ENCODE data around the gene GLI1.
"Not testable (repeated sequence)": the region's sequence is repeated elsewhere in the genome, so short reads cannot be mapped to it uniquely, and the experiment has no call there.

DNA sequence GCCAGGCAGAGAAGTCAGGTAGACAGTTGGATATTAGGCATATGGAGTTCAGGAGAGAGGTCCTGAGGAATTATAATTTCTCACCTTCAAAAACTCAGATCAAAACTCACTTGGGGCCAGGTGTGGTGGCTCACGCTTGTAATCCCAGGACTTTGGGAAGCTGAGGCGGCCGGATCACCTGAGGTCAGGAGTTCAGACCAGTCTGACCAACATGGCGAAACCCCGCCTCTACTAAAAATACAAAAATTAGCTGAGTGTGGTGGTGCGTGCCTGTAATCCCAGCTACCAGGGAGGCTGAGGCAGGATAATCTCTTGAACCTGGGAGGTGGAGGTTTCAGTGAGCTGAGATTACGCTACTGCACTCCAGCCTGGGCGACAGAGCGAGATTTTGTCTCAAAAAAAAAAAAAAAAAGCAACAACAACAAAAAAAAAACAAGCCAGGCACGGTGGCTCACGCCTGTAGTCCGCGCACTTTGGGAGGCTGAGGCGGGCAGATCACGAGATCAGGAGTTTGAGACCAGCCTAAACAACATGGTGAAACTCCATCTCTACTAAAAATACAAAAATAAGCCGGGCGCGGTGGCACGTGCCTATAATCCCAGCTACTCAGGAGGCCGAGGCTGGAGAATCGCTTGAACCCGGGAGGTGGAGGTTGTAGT is 42.9 kb downstream of the GLI1 start:
- TF ChIP-seq EP300 (IDR thresholded peaks at IDR 0.05); HMGXB4 (CRISPR knock-in tag; IDR thresholded peaks at IDR 0.05; ENCODE audit: borderline replicate concordance); POLR2A (IDR thresholded peaks at IDR 0.05; ENCODE audit: low read length); FOSL2 (IDR thresholded peaks at IDR 0.05); FOSL2 (CRISPR knock-in tag; IDR thresholded peaks at IDR 0.05): not testable (repeated sequence)
- TF ChIP-seq, protein P1, sequence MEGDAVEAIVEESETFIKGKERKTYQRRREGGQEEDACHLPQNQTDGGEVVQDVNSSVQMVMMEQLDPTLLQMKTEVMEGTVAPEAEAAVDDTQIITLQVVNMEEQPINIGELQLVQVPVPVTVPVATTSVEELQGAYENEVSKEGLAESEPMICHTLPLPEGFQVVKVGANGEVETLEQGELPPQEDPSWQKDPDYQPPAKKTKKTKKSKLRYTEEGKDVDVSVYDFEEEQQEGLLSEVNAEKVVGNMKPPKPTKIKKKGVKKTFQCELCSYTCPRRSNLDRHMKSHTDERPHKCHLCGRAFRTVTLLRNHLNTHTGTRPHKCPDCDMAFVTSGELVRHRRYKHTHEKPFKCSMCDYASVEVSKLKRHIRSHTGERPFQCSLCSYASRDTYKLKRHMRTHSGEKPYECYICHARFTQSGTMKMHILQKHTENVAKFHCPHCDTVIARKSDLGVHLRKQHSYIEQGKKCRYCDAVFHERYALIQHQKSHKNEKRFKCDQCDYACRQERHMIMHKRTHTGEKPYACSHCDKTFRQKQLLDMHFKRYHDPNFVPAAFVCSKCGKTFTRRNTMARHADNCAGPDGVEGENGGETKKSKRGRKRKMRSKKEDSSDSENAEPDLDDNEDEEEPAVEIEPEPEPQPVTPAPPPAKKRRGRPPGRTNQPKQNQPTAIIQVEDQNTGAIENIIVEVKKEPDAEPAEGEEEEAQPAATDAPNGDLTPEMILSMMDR (IDR thresholded peaks at IDR 0.05), result not testable (repeated sequence)
- TF ChIP-seq, protein P2, sequence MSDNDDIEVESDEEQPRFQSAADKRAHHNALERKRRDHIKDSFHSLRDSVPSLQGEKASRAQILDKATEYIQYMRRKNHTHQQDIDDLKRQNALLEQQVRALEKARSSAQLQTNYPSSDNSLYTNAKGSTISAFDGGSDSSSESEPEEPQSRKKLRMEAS (IDR thresholded peaks at IDR 0.05), result not testable (repeated sequence)
